MCF 10A (cell line): ENCODE measurements around the gene KRTAP10-9. TPM values are rescaled to one million over a fixed set of nuclear protein-coding genes. Genes with fewer than 3 reads are reported as not detected.
"Not testable (repeated sequence)": the region's sequence is repeated elsewhere in the genome, so short reads cannot be mapped to it uniquely, and the experiment has no call there.

Source experiments
- BruUV-seq: library from RNA; stranded (reverse); fragments of 400-500 nt; replicated peaks from 2 replicates; lab custom pipeline; 2021; lab: Mats Ljungman, UMichigan
- CTCF ChIA-PET: fragments of 300-600 bp; sonication (Branson Sonifier 250); formaldehyde crosslinking; extraction: SDS; loops from one replicate; lab custom pipeline; 2021; ENCODE audit warnings: antibody characterized with exemption, inconsistent platforms; lab: Yijun Ruan, JAX
- POLR2A ChIA-PET: fragments of 300-600, 350-650 bp; sonication (Branson Sonifier 250); formaldehyde crosslinking; extraction: SDS; loops from one replicate; lab custom pipeline; 2020; ENCODE audit warnings: antibody characterized with exemption, inconsistent platforms; lab: Yijun Ruan, JAX
- DNase-seq: peaks from one replicate; pipeline ENCODE4 v3.0.0-alpha.2; 2018; ENCODE audit not compliant: unreplicated experiment
- H3K27ac Mint-ChIP-seq: one replicate; pipeline ENCODE4 v1.8.0; 2022; ENCODE audit warnings: mild to moderate bottlenecking, low read depth, mixed read lengths; ENCODE audit not compliant: unreplicated experiment
- H3K27me3 Mint-ChIP-seq: one replicate; pipeline ENCODE4 v1.8.0; 2022; ENCODE audit warnings: mixed read lengths; ENCODE audit not compliant: insufficient read depth, unreplicated experiment
- H3K36me3 Mint-ChIP-seq: one replicate; pipeline ENCODE4 v1.8.0; 2022; ENCODE audit warnings: mild to moderate bottlenecking, moderate library complexity, mixed read lengths; ENCODE audit not compliant: insufficient read depth, unreplicated experiment
- H3K4me1 Mint-ChIP-seq: one replicate; pipeline ENCODE4 v1.8.0; 2022; ENCODE audit warnings: mixed read lengths; ENCODE audit not compliant: insufficient read depth, unreplicated experiment
- H3K4me3 Mint-ChIP-seq: one replicate; pipeline ENCODE4 v1.8.0; 2022; ENCODE audit warnings: mild to moderate bottlenecking, moderate library complexity, mixed read lengths; ENCODE audit not compliant: unreplicated experiment
- H3K9me3 Mint-ChIP-seq: one replicate; pipeline ENCODE4 v1.8.0; 2022; ENCODE audit warnings: mixed read lengths; ENCODE audit not compliant: unreplicated experiment
- intact Hi-C: fragments of 100-400 bp; cut with micrococcal nuclease; formaldehyde crosslinking; loops from 2 replicates; pipeline ENCODE4 v1.14.1; 2022
- total RNA-seq: library from RNA; stranded (reverse); gene quantifications from 2 replicates; pipeline ENCODE4 v1.2.3, GENCODE V29; 2022
- TF ChIP-seq, protein P1 (sequence below): fragments of 200-600 bp; IDR thresholded peaks from one replicate; pipeline ENCODE4 v1.8.0; 2022; ENCODE audit warnings: antibody characterized with exemption, mild to moderate bottlenecking; ENCODE audit not compliant: unreplicated experiment

KRTAP10-9 gene
- total RNA-seq, 1 experiment from 2014 or later: not detected

DNA sequence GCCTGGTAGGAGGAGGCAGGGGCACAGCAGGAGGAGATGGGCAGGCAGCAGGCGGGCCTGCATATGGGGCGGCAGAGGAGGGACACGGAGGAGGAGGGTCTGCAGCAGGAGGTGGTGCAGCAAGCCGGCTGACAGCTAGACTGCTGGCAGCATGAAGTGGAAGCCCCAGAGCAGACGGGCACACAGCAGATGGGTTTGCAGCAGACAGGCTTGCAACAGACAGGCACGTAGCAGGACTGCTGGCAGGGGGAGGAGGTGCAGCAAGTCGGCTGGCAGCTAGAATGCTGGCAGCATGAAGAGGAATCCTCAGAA is 47.1 kb upstream of the KRTAP10-9 start:
- POLR2A ChIA-PET: interaction anchor here (0.6 kb wide), 1 partner anchor 1677 kb away, joined by 3 read pairs; no protein-coding TSS in a partner anchor
- no peak overlapping the region for H3K4me3 Mint-ChIP-seq
- CTCF ChIA-PET: no interaction called here
- BruUV-seq: no TSS peak
- H3K4me1 Mint-ChIP-seq: peaks cover 3% of the 10 kb centered on the region
- DNase-seq: no peak
- H3K27ac Mint-ChIP-seq: no peak overlapping the region
- intact Hi-C loops: no loop called here
- peaks cover 40% of the 10 kb centered on the region for H3K27me3 Mint-ChIP-seq
- H3K36me3 Mint-ChIP-seq: no peaks in the 10 kb centered on the region
- TF ChIP-seq, protein P1, sequence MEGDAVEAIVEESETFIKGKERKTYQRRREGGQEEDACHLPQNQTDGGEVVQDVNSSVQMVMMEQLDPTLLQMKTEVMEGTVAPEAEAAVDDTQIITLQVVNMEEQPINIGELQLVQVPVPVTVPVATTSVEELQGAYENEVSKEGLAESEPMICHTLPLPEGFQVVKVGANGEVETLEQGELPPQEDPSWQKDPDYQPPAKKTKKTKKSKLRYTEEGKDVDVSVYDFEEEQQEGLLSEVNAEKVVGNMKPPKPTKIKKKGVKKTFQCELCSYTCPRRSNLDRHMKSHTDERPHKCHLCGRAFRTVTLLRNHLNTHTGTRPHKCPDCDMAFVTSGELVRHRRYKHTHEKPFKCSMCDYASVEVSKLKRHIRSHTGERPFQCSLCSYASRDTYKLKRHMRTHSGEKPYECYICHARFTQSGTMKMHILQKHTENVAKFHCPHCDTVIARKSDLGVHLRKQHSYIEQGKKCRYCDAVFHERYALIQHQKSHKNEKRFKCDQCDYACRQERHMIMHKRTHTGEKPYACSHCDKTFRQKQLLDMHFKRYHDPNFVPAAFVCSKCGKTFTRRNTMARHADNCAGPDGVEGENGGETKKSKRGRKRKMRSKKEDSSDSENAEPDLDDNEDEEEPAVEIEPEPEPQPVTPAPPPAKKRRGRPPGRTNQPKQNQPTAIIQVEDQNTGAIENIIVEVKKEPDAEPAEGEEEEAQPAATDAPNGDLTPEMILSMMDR: no peak
- H3K9me3 Mint-ChIP-seq: peaks cover 16% of the 10 kb centered on the region

DNA sequence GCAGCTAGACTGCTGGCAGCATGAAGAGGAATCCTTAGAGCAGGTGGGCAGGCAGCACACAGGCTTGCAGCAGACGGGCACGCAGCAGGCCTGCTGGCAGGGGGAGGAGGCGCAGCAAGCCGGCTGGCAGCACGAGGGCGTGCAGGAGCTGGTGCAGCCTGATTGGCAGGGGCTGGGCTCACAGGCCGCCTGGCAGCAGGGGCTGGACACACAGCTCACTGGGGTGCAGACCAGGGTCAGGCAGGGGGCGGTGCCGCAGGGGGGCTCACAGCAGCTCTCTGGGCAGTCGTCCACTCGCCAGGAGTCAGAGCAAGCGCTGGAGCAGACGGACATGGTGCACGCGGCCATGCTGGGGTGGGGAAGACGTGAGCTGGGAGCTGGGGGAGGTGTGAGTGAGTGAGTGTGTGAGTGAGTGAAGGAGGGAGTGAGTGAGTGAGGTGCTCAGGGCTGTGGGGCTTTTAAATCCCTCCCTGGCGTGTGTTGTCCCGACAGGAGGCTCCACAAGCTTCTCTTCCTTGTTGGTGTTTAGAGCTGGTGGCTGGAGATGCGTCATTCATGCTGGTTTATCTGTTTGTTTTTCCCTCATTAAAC is 46.6 kb upstream of the KRTAP10-9 start, which contains the start of gene KRTAP10-5:
KRTAP10-5 (minus strand) TSS at position 374 of the 591 bp plus-strand sequence; CDS start at position 348, 26 bp downstream.
- Mint-ChIP-seq H3K9me3 (peaks cover 16% of the 10 kb centered on the region), H3K27me3 (peaks cover 40% of the 10 kb centered on the region)
- BruUV-seq, H3K36me3 Mint-ChIP-seq, DNase-seq, H3K27ac Mint-ChIP-seq, H3K4me1 Mint-ChIP-seq, POLR2A ChIA-PET, H3K4me3 Mint-ChIP-seq, intact Hi-C loops: not testable (repeated sequence)
- CTCF ChIA-PET: interaction anchor here (0.5 kb wide), 1 partner anchor 10 kb away, joined by 3 read pairs; no protein-coding TSS in a partner anchor

DNA sequence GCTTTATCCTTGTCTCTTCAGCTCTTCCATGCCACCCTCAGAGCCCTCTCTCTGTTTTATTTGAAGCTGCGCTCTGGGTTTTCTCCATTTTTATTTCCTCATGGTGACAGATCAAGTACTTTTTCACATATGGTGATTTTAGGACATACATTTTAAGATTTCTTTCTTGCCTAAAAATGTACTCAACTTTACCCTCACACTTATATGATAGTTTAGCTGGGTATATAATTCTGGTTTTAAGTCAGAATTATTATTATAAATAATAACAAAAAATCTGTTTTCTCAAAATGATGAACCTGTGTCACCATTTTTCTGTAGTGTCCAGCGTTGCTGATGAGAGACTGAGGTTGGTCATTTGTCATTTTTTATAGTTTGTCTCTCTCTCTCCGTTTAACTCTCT is 45.7 kb upstream of the KRTAP10-9 start:
- no peak for DNase-seq
- BruUV-seq: no TSS peak
- peaks cover 16% of the 10 kb centered on the region for H3K9me3 Mint-ChIP-seq
- H3K36me3 Mint-ChIP-seq: no peaks in the 10 kb centered on the region
- CTCF ChIA-PET: no interaction called here
- POLR2A ChIA-PET: no interaction called here
- H3K27ac Mint-ChIP-seq: no peak overlapping the region
- no peaks in the 10 kb centered on the region for H3K4me1 Mint-ChIP-seq
- intact Hi-C loops: no loop called here
- no peak overlapping the region for H3K4me3 Mint-ChIP-seq
- peaks cover 40% of the 10 kb centered on the region for H3K27me3 Mint-ChIP-seq
- TF ChIP-seq, protein P1: no peak

DNA sequence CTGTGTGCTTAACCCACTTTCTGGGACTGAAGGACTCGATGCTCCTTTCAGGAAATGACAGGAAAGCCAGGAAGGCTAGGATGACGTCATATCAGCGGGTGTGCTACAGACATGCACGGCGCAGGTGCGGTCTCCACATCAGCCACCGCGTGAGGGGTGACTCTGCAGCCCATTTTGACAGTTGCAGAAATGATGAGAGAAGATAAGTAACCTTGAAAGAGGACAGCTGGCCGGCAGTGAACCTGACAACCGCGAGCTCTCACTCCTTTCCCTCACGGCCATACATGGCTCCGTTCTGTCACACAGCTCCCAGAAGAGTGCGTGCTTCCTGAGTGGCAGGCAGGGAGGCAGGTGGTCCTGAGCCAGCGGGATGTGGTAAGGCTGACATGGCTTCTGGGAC is 44.8 kb upstream of the KRTAP10-9 start:
- ChIA-PET CTCF (no interaction called here), POLR2A (no interaction called here)
- no peak overlapping the region for H3K27ac Mint-ChIP-seq
- H3K9me3 Mint-ChIP-seq: peaks cover 14% of the 10 kb centered on the region
- H3K36me3 Mint-ChIP-seq: no peaks in the 10 kb centered on the region
- no TSS peak for BruUV-seq
- intact Hi-C loops: no loop called here
- no peak for DNase-seq
- H3K27me3 Mint-ChIP-seq: peaks cover 49% of the 10 kb centered on the region
- no peaks in the 10 kb centered on the region for H3K4me1 Mint-ChIP-seq
- no peak overlapping the region for H3K4me3 Mint-ChIP-seq
- TF ChIP-seq, protein P1: no peak
